CD4-positive, alpha-beta T cell (primary cell): ENCODE results near the gene SOWAHD. TPM values are rescaled to one million over a fixed set of nuclear protein-coding genes. Genes with fewer than 3 reads are reported as not detected.

Source experiments
- ATAC-seq: fragments of 200-7000 bp; cut with Tn5 transposase; one replicate; pipeline ENCODE4 v1.10.0; 2022; ENCODE audit warnings: mild to moderate bottlenecking; ENCODE audit not compliant: poor library complexity
- CTCF ChIA-PET: fragments of 350-600 bp; sonication (Branson Sonifier 250); formaldehyde crosslinking; loops from one replicate; lab custom pipeline; 2021; ENCODE audit warnings: antibody characterized with exemption, inconsistent platforms; lab: Charles Lee
- POLR2A ChIA-PET: fragments of 350-600 bp; sonication (Branson Sonifier 250); formaldehyde crosslinking; loops from one replicate; lab custom pipeline; 2021; ENCODE audit warnings: antibody characterized with exemption, inconsistent platforms; lab: Charles Lee
- DNase-seq, 14 experiments: peaks; one replicate each; pipeline ENCODE4 v3.0.0-alpha.2; 2013 to 2020; ENCODE audit warnings: mixed read lengths in 2 of 14
- H3K27ac ChIP-seq, 2 donors: one replicate each; pipeline versions ENCODE4 v1.5.1 to v1.7.0; 2013; ENCODE audit warnings: low read length in 2 of 2, low read depth in 1 of 2, mild to moderate bottlenecking in 1 of 2
- H3K27me3 ChIP-seq, 2 experiments: 1 replicate in 1 of 2; 2 replicates in 1 of 2; pipeline versions ENCODE4 v1.6.1 to v1.7.0; 2013; ENCODE audit warnings: low read length in 2 of 2, control low read depth in 1 of 2, mild to moderate bottlenecking in 1 of 2, moderate library complexity in 1 of 2; ENCODE audit not compliant: insufficient read depth in 2 of 2, control insufficient read depth in 1 of 2
- H3K36me3 ChIP-seq: one replicate; pipeline ENCODE4 v1.6.1; 2013; ENCODE audit warnings: low read length, control low read depth; ENCODE audit not compliant: insufficient read depth
- H3K4me1 ChIP-seq: one replicate; pipeline ENCODE4 v1.6.1; 2013; ENCODE audit warnings: low read length, control low read depth; ENCODE audit not compliant: insufficient read depth
- H3K4me3 ChIP-seq: one replicate; pipeline ENCODE4 v1.5.1; 2013; ENCODE audit warnings: mild to moderate bottlenecking, low read length, moderate library complexity
- H3K9me3 ChIP-seq, 2 experiments: 1 replicate in 1 of 2; 2 replicates in 1 of 2; pipeline versions ENCODE4 v1.6.1 to v1.7.0; 2013; ENCODE audit warnings: low read length in 2 of 2, mild to moderate bottlenecking in 2 of 2, control low read depth in 1 of 2, moderate library complexity in 1 of 2; ENCODE audit not compliant: control insufficient read depth in 1 of 2, insufficient read depth in 1 of 2
- H3K27ac Mint-ChIP-seq: one replicate; pipeline ENCODE4 v1.8.0; 2020; ENCODE audit warnings: mixed read lengths
- H3K27me3 Mint-ChIP-seq: one replicate; pipeline ENCODE4 v1.8.0; 2021; ENCODE audit warnings: mixed read lengths
- H3K36me3 Mint-ChIP-seq: one replicate; pipeline ENCODE4 v1.8.0; 2021; ENCODE audit warnings: low read depth, mixed read lengths
- H3K4me1 Mint-ChIP-seq: one replicate; pipeline ENCODE4 v1.8.0; 2021; ENCODE audit warnings: low read depth, mixed read lengths
- H3K4me3 Mint-ChIP-seq: one replicate; pipeline ENCODE4 v1.8.0; 2020; ENCODE audit warnings: mild to moderate bottlenecking, mixed read lengths
- H3K9me3 Mint-ChIP-seq: one replicate; pipeline ENCODE4 v1.8.0; 2020; ENCODE audit warnings: mixed read lengths
- CTCF ChIP-seq: fragments of 200-600 bp; IDR thresholded peaks from one replicate; pipeline ENCODE4 v1.8.0; 2022; ENCODE audit warnings: antibody characterized with exemption, mild to moderate bottlenecking
- intact Hi-C, 2 experiments: fragments of 100-400 bp; cut with DNase I in 1 of 2; cut with micrococcal nuclease in 1 of 2; formaldehyde crosslinking; loops; one replicate each; pipeline versions ENCODE4 v1.15.1 to v1.9.0; 2023 to 2025; cut with DNase I, micrococcal nuclease
- total RNA-seq, 174 experiments: library from RNA in 2 of 174; stranded (reverse) in 2 of 174; gene quantifications; one replicate each; pipeline ENCODE4 v1.2.3 and lab custom pipeline; 2021 to 2026

Gene SOWAHD
- total RNA-seq, 2 experiments from 2014 or later, result 0.25 to 0.44 TPM

- no peaks in the 10 kb centered on the region for H3K9me3 ChIP-seq
- no peaks in the 10 kb centered on the region for H3K27me3 ChIP-seq
- TF ChIP-seq CTCF, result no peak
- Mint-ChIP-seq H3K27me3 (no peaks in the 10 kb centered on the region), H3K27ac (no peak overlapping the region), H3K36me3 (no peaks in the 10 kb centered on the region), H3K4me1 (peaks cover under 1% of the 10 kb centered on the region), H3K9me3 (no peaks in the 10 kb centered on the region), H3K4me3 (no peak overlapping the region)
- no peak for ATAC-seq
- H3K4me1 ChIP-seq, result peaks cover 2% of the 10 kb centered on the region
- intact Hi-C loops, result loop anchor here in 1 of 2 experiments (5.0 kb wide), 1 partner anchor 38 kb away; no protein-coding TSS in a partner anchor
- no peaks in the 10 kb centered on the region for H3K36me3 ChIP-seq
- POLR2A ChIA-PET, result no interaction called here
- H3K27ac ChIP-seq, result no peak overlapping the region
- no peak overlapping the region for H3K4me3 ChIP-seq
- no peak for DNase-seq
- CTCF ChIA-PET, result interaction anchor here (1.4 kb wide), 1 partner anchor 36 kb away, joined by 4 read pairs; no protein-coding TSS in a partner anchor
Measured at GRCh38 chrX:119734897-119735339, 23.5 kb upstream of the SOWAHD start.

GRCh38 chrX:119735467-119735866, 22.9 kb upstream of the SOWAHD start:
- no peaks in the 10 kb centered on the region for H3K27me3 Mint-ChIP-seq
- POLR2A ChIA-PET, result no interaction called here
- ATAC-seq, result no peak

GRCh38 chrX:119736206-119736764, 22.1 kb upstream of the SOWAHD start:
- no peak overlapping the region for H3K4me3 Mint-ChIP-seq
- POLR2A ChIA-PET, result no interaction called here
- H3K36me3 Mint-ChIP-seq, result no peaks in the 10 kb centered on the region
- no peaks in the 10 kb centered on the region for H3K27me3 Mint-ChIP-seq
- intact Hi-C loops, result no loop called here
- no peaks in the 10 kb centered on the region for H3K36me3 ChIP-seq
- TF ChIP-seq CTCF, result no peak
- H3K4me1 ChIP-seq, result no peaks in the 10 kb centered on the region
- no peak for DNase-seq
- H3K9me3 Mint-ChIP-seq, result no peaks in the 10 kb centered on the region
- ATAC-seq, result no peak
- no peak overlapping the region for H3K4me3 ChIP-seq
- no peaks in the 10 kb centered on the region for H3K27me3 ChIP-seq
- H3K27ac ChIP-seq, result no peak overlapping the region
- CTCF ChIA-PET, result no interaction called here
- no peaks in the 10 kb centered on the region for H3K4me1 Mint-ChIP-seq
- no peaks in the 10 kb centered on the region for H3K9me3 ChIP-seq
- H3K27ac Mint-ChIP-seq, result no peak overlapping the region

More at GRCh38 chrX:119735467-119735866, 22.9 kb upstream of the SOWAHD start:
- no peaks in the 10 kb centered on the region for H3K27me3 ChIP-seq
- no peak for TF ChIP-seq CTCF
- no peak overlapping the region for H3K27ac ChIP-seq
- no peaks in the 10 kb centered on the region for H3K9me3 ChIP-seq
- intact Hi-C loops, result no loop called here
- no peak overlapping the region for H3K4me3 Mint-ChIP-seq
- H3K4me3 ChIP-seq, result no peak overlapping the region
- DNase-seq, result no peak
- no peaks in the 10 kb centered on the region for H3K36me3 Mint-ChIP-seq
- no peaks in the 10 kb centered on the region for H3K4me1 ChIP-seq
- H3K36me3 ChIP-seq, result no peaks in the 10 kb centered on the region
- no peaks in the 10 kb centered on the region for H3K9me3 Mint-ChIP-seq
- no peaks in the 10 kb centered on the region for H3K4me1 Mint-ChIP-seq
- CTCF ChIA-PET, result interaction anchor here (1.4 kb wide), 1 partner anchor 36 kb away, joined by 4 read pairs; no protein-coding TSS in a partner anchor
- H3K27ac Mint-ChIP-seq, result no peak overlapping the region
